ENCODE results near the gene ITGAV.

ITGAV gene

GRCh38 chr2:186728631-186729030 is 138.8 kb downstream of the ITGAV start:
- no peak overlapping the region for H3K4me3 ChIP-seq (ENCODE audit: low read depth, low read length)
- no peak for DNase-seq (ENCODE audit: low read depth)
- TF ChIP-seq CTCF (IDR thresholded peaks at IDR 0.05; ENCODE audit: low read depth, low read length, missing control alignments), result no peak
